WTC11 (cell line): Measurements from ENCODE around the gene NKG7. TPM values are rescaled to one million over a fixed set of nuclear protein-coding genes. Genes with fewer than 3 reads are reported as not detected.
A peak's percentile ranks its signal among the peaks of the same experiment; 100 is the strongest.

Experiments used
- AR ChIP-seq: fragments of 250-450 bp; sonication (Bioruptor Pico); IDR thresholded peaks from 2 replicates; pipeline ENCODE4 v1.9.0; 2021; ENCODE audit warnings: mild to moderate bottlenecking
- ARID4B ChIP-seq: sonication (generic); formaldehyde crosslinking; IDR thresholded peaks from 2 replicates; pipeline ENCODE4 v1.8.0; 2023; ENCODE audit warnings: missing genetic modification reagents, mild to moderate bottlenecking, borderline replicate concordance
- ATF2 ChIP-seq: sonication (generic); formaldehyde crosslinking; IDR thresholded peaks from 2 replicates; pipeline ENCODE4 v1.8.1; 2022; ENCODE audit warnings: low read depth, missing genetic modification reagents, borderline replicate concordance
- ATF6 ChIP-seq: sonication (generic); formaldehyde crosslinking; IDR thresholded peaks from 2 replicates; pipeline ENCODE4 v1.8.1; 2023; ENCODE audit warnings: mild to moderate bottlenecking, missing genetic modification reagents
- CBFB ChIP-seq: sonication (generic); formaldehyde crosslinking; IDR thresholded peaks from 2 replicates; pipeline ENCODE4 v1.8.1; 2022; ENCODE audit warnings: mild to moderate bottlenecking, low read depth, missing genetic modification reagents
- CDX4 ChIP-seq: fragments of 250-450 bp; sonication (Bioruptor Pico); IDR thresholded peaks from 2 replicates; pipeline ENCODE4 v1.9.0; 2021; ENCODE audit warnings: moderate library complexity, mild to moderate bottlenecking, inconsistent platforms, borderline replicate concordance
- ESRRA ChIP-seq: sonication (generic); formaldehyde crosslinking; IDR thresholded peaks from 2 replicates; pipeline ENCODE4 v1.8.1; 2022; ENCODE audit warnings: mild to moderate bottlenecking, missing genetic modification reagents, borderline replicate concordance
- FOXJ3 ChIP-seq: sonication (generic); formaldehyde crosslinking; IDR thresholded peaks from 2 replicates; pipeline ENCODE4 v1.9.0; 2021; ENCODE audit warnings: missing genetic modification reagents, mild to moderate bottlenecking, borderline replicate concordance
- FOXP1 ChIP-seq: sonication (generic); formaldehyde crosslinking; IDR thresholded peaks from 2 replicates; pipeline ENCODE4 v1.8.0; 2022; ENCODE audit warnings: missing genetic modification reagents, mild to moderate bottlenecking, moderate library complexity, borderline replicate concordance
- HMGA2 ChIP-seq: fragments of 250-450 bp; sonication (Bioruptor Pico); IDR thresholded peaks from 2 replicates; pipeline ENCODE4 v1.4.0; 2021; ENCODE audit warnings: mild to moderate bottlenecking, moderate library complexity
- HMGXB4 ChIP-seq: sonication (generic); formaldehyde crosslinking; IDR thresholded peaks from 2 replicates; pipeline ENCODE4 v1.8.1; 2023; ENCODE audit warnings: mild to moderate bottlenecking, moderate library complexity, missing genetic modification reagents
- JAZF1 ChIP-seq: fragments of 250-450 bp; sonication (Bioruptor Pico); IDR thresholded peaks from 2 replicates; pipeline ENCODE4 v1.9.0; 2021; ENCODE audit warnings: moderate library complexity, mild to moderate bottlenecking, inconsistent platforms
- KAT7 ChIP-seq: sonication (generic); formaldehyde crosslinking; IDR thresholded peaks from 2 replicates; pipeline ENCODE4 v1.8.1; 2023; ENCODE audit warnings: missing genetic modification reagents, mild to moderate bottlenecking, borderline replicate concordance
- MLX ChIP-seq: sonication (generic); formaldehyde crosslinking; IDR thresholded peaks from 2 replicates; pipeline ENCODE4 v1.8.1; 2023; ENCODE audit warnings: mild to moderate bottlenecking, missing genetic modification reagents, moderate library complexity
- MYBL2 ChIP-seq: sonication (generic); formaldehyde crosslinking; IDR thresholded peaks from 2 replicates; pipeline ENCODE4 v1.8.1; 2023; ENCODE audit warnings: mild to moderate bottlenecking, moderate library complexity, missing genetic modification reagents
- NFE2L1 ChIP-seq: sonication (generic); formaldehyde crosslinking; IDR thresholded peaks from 2 replicates; pipeline ENCODE4 v1.8.1; 2023; ENCODE audit warnings: missing genetic modification reagents
- NFYB ChIP-seq: sonication (generic); formaldehyde crosslinking; conservative IDR thresholded peaks from 2 replicates; pipeline ENCODE4 v1.8.0; 2022; ENCODE audit warnings: low read depth, missing genetic modification reagents
- PREB ChIP-seq: sonication (generic); formaldehyde crosslinking; IDR thresholded peaks from 2 replicates; pipeline ENCODE4 v1.8.1; 2022; ENCODE audit warnings: mild to moderate bottlenecking, missing genetic modification reagents, moderate library complexity, borderline replicate concordance
- RORB ChIP-seq: fragments of 250-450 bp; sonication (Bioruptor Pico); IDR thresholded peaks from 2 replicates; pipeline ENCODE4 v1.9.0; 2021; ENCODE audit warnings: mild to moderate bottlenecking
- SMAD3 ChIP-seq: sonication (generic); formaldehyde crosslinking; IDR thresholded peaks from 2 replicates; pipeline ENCODE4 v1.8.0; 2022; ENCODE audit warnings: missing genetic modification reagents, mild to moderate bottlenecking, borderline replicate concordance
- SP1 ChIP-seq: sonication (generic); formaldehyde crosslinking; conservative IDR thresholded peaks from 2 replicates; pipeline ENCODE4 v1.8.1; 2022; ENCODE audit warnings: missing genetic modification reagents
- TCF7 ChIP-seq: sonication (generic); formaldehyde crosslinking; IDR thresholded peaks from 2 replicates; pipeline ENCODE4 v1.8.0; 2022; ENCODE audit warnings: mild to moderate bottlenecking, low read depth, missing genetic modification reagents, moderate library complexity
- ZMAT4 ChIP-seq: fragments of 250-450 bp; sonication (Bioruptor Pico); IDR thresholded peaks from 2 replicates; pipeline ENCODE4 v1.9.0; 2021; ENCODE audit warnings: mild to moderate bottlenecking
- ZNF263 ChIP-seq: sonication (generic); formaldehyde crosslinking; IDR thresholded peaks from 2 replicates; pipeline ENCODE4 v1.8.1; 2022; ENCODE audit warnings: low read depth, mild to moderate bottlenecking, moderate library complexity, missing genetic modification reagents
- total RNA-seq: library from RNA; stranded (reverse); gene quantifications from 3 replicates; pipeline ENCODE4 v1.2.3, GENCODE V29; 2021

Gene NKG7
- total RNA-seq, 1 experiment from 2014 or later = 0.63 TPM

GRCh38 chr19:51422053-51422448, 49.6 kb upstream of the NKG7 start (continued):
- 0 out of 2 replicates have a peak, but pooled peaks have one; percentile 20 for TF ChIP-seq ATF6 (CRISPR knock-in tag)
- no peak for TF ChIP-seq JAZF1 (CRISPR knock-in tag)
- peak; percentile 94 for TF ChIP-seq MYBL2 (CRISPR knock-in tag)
- TF ChIP-seq HMGXB4 = peak; percentile 80
- TF ChIP-seq TCF7 (CRISPR knock-in tag) = peak; percentile 89
- TF ChIP-seq ATF2 (CRISPR knock-in tag) = no peak
- TF ChIP-seq ESRRA = peak; percentile 96
- TF ChIP-seq FOXJ3 (CRISPR knock-in tag) = 0 out of 2 replicates have a peak, but pooled peaks have one; percentile 58
- TF ChIP-seq SMAD3 (CRISPR knock-in tag) = peak; percentile 98
- peak; percentile 76; the same call in 1 of the 2 replicates for TF ChIP-seq PREB (CRISPR knock-in tag)
- TF ChIP-seq RORB (CRISPR knock-in tag) = no peak
- 0 out of 2 replicates have a peak, but pooled peaks have one; percentile 32 for TF ChIP-seq ZNF263
- no peak for TF ChIP-seq AR (CRISPR knock-in tag)
- no peak for TF ChIP-seq CDX4 (CRISPR knock-in tag)
- no peak for TF ChIP-seq CBFB
- TF ChIP-seq ARID4B = peak; percentile 97
- peak; percentile 71 for TF ChIP-seq SP1 (CRISPR knock-in tag)
- TF ChIP-seq MLX (CRISPR knock-in tag) = no peak
- TF ChIP-seq HMGA2 = no peak
- TF ChIP-seq ZMAT4 (CRISPR knock-in tag) = no peak
- TF ChIP-seq NFE2L1 = peak; percentile 85
- no peak for TF ChIP-seq KAT7 (CRISPR knock-in tag)
- TF ChIP-seq FOXP1 (CRISPR knock-in tag) = peak; percentile 95
- TF ChIP-seq NFYB (CRISPR knock-in tag) = peak; percentile 35; the same call in 1 of the 2 replicates
